ENCODE measurements around the gene KRT81. TPM values are rescaled to one million over a fixed set of nuclear protein-coding genes. Genes with fewer than 3 reads are reported as not detected.

The KRT81 gene
- polyA plus RNA-seq, 1 donor from 2014 or later: not detected

DNA sequence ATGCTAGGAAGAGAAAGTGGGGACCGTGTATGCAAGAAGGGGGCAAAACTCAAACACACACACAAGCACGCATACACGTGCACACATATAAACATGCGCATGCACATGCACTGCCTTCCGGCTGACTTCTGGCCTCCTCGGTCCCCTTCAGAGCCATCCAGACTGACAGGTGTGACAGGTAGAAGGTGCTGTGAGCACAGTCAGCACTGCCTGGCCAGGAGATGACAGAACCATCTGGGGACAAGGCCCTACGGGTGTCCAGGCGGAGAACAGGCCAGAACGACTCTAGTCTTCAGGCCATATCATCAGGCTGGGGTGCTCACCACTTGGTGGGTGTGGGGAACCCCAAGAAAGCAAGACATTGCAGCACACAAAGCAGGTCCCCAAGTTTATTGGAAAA is 22.6 kb upstream of the KRT81 start:
- H3K27me3 ChIP-seq (ENCODE audit: insufficient read depth, low read depth, low read length): peaks cover 13% of the 10 kb centered on the region
- no peak overlapping the region for H3K4me2 ChIP-seq (ENCODE audit: low read length)
- no peaks in the 10 kb centered on the region for H3F3A ChIP-seq (ENCODE audit: insufficient read depth, low read length, poor library complexity, severe bottlenecking)
- H3K36me3 ChIP-seq (ENCODE audit: insufficient read depth, low read length): no peaks in the 10 kb centered on the region
- H3K4me3 ChIP-seq (ENCODE audit: low read length): no peak overlapping the region
- no peak overlapping the region for H3K9ac ChIP-seq (ENCODE audit: low read length)
- no peak overlapping the region for H3K27ac ChIP-seq (ENCODE audit: low read length)
- no peaks in the 10 kb centered on the region for H3K79me2 ChIP-seq (replicated peaks; ENCODE audit: insufficient read depth, low read length)
- no peak overlapping the region for H2AFZ ChIP-seq (ENCODE audit: low read depth, low read length)
- no peaks in the 10 kb centered on the region for H4K20me1 ChIP-seq (ENCODE audit: insufficient read depth)
- no peaks in the 10 kb centered on the region for H3K9me2 ChIP-seq (ENCODE audit: insufficient read depth, low read length)
- TF ChIP-seq, protein P1, sequence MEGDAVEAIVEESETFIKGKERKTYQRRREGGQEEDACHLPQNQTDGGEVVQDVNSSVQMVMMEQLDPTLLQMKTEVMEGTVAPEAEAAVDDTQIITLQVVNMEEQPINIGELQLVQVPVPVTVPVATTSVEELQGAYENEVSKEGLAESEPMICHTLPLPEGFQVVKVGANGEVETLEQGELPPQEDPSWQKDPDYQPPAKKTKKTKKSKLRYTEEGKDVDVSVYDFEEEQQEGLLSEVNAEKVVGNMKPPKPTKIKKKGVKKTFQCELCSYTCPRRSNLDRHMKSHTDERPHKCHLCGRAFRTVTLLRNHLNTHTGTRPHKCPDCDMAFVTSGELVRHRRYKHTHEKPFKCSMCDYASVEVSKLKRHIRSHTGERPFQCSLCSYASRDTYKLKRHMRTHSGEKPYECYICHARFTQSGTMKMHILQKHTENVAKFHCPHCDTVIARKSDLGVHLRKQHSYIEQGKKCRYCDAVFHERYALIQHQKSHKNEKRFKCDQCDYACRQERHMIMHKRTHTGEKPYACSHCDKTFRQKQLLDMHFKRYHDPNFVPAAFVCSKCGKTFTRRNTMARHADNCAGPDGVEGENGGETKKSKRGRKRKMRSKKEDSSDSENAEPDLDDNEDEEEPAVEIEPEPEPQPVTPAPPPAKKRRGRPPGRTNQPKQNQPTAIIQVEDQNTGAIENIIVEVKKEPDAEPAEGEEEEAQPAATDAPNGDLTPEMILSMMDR (IDR thresholded peaks at IDR 0.05; ENCODE audit: poor library complexity, severe bottlenecking): no peak
- TF ChIP-seq MXI1 (conservative IDR thresholded peaks at IDR 0.05; ENCODE audit: poor library complexity, severe bottlenecking): no peak
- TF ChIP-seq, protein P2, sequence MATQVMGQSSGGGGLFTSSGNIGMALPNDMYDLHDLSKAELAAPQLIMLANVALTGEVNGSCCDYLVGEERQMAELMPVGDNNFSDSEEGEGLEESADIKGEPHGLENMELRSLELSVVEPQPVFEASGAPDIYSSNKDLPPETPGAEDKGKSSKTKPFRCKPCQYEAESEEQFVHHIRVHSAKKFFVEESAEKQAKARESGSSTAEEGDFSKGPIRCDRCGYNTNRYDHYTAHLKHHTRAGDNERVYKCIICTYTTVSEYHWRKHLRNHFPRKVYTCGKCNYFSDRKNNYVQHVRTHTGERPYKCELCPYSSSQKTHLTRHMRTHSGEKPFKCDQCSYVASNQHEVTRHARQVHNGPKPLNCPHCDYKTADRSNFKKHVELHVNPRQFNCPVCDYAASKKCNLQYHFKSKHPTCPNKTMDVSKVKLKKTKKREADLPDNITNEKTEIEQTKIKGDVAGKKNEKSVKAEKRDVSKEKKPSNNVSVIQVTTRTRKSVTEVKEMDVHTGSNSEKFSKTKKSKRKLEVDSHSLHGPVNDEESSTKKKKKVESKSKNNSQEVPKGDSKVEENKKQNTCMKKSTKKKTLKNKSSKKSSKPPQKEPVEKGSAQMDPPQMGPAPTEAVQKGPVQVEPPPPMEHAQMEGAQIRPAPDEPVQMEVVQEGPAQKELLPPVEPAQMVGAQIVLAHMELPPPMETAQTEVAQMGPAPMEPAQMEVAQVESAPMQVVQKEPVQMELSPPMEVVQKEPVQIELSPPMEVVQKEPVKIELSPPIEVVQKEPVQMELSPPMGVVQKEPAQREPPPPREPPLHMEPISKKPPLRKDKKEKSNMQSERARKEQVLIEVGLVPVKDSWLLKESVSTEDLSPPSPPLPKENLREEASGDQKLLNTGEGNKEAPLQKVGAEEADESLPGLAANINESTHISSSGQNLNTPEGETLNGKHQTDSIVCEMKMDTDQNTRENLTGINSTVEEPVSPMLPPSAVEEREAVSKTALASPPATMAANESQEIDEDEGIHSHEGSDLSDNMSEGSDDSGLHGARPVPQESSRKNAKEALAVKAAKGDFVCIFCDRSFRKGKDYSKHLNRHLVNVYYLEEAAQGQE (IDR thresholded peaks at IDR 0.05; ENCODE audit: borderline replicate concordance): no peak
- no peak for TF ChIP-seq RAD21 (conservative IDR thresholded peaks at IDR 0.05)
- TF ChIP-seq EZH2 (IDR thresholded peaks at IDR 0.05; ENCODE audit: borderline replicate concordance, insufficient read depth, low read length, poor library complexity, severe bottlenecking): no peak
- TF ChIP-seq POLR2AphosphoS5 (IDR thresholded peaks at IDR 0.05): no peak
- TF ChIP-seq SMC3 (conservative IDR thresholded peaks at IDR 0.05; ENCODE audit: poor library complexity): no peak
- TF ChIP-seq EP300 (conservative IDR thresholded peaks at IDR 0.05; ENCODE audit: poor library complexity, severe bottlenecking): no peak
- no peak for TF ChIP-seq TAF1 (IDR thresholded peaks at IDR 0.05; ENCODE audit: low read depth)
- no peaks in the 10 kb centered on the region for H3K9me3 ChIP-seq (ENCODE audit: low read length)

DNA sequence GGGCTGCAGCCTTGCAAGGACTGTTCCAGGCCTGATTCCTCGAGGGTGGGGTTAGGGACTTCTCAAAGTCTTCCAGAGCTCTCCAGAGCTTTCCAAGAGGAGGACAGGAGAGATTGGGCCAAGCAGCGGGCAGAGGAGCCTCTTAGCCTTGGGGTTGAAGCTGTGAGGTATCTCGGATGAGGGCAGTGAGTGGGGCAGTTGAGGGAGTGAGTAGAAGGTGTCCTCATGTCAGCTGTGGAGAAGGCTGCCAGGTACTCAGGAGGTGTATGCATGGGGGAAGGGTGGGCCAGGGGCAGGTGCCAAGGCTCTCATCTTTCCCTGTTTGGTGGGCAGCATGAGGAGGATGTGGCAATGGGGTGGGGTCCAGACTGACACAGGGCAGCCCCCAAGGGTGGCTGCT is 22.1 kb upstream of the KRT81 start:
- Histone ChIP-seq H2AFZ (ENCODE audit: low read depth, low read length) (no peak overlapping the region), H3K9me3 (ENCODE audit: low read length) (no peaks in the 10 kb centered on the region), H4K20me1 (ENCODE audit: insufficient read depth) (no peaks in the 10 kb centered on the region), H3K36me3 (ENCODE audit: insufficient read depth, low read length) (no peaks in the 10 kb centered on the region), H3K27me3 (ENCODE audit: insufficient read depth, low read depth, low read length) (peaks cover 17% of the 10 kb centered on the region), H3K4me2 (ENCODE audit: low read length) (no peak overlapping the region), H3K27ac (ENCODE audit: low read length) (no peak overlapping the region), H3K9ac (ENCODE audit: low read length) (no peak overlapping the region), H3K4me3 (ENCODE audit: low read length) (no peak overlapping the region), H3K79me2 (replicated peaks; ENCODE audit: insufficient read depth, low read length) (no peaks in the 10 kb centered on the region), H3F3A (ENCODE audit: insufficient read depth, low read length, poor library complexity, severe bottlenecking) (no peaks in the 10 kb centered on the region), H3K9me2 (ENCODE audit: insufficient read depth, low read length) (no peaks in the 10 kb centered on the region)
- no peak for TF ChIP-seq TAF1 (IDR thresholded peaks at IDR 0.05; ENCODE audit: low read depth)

DNA sequence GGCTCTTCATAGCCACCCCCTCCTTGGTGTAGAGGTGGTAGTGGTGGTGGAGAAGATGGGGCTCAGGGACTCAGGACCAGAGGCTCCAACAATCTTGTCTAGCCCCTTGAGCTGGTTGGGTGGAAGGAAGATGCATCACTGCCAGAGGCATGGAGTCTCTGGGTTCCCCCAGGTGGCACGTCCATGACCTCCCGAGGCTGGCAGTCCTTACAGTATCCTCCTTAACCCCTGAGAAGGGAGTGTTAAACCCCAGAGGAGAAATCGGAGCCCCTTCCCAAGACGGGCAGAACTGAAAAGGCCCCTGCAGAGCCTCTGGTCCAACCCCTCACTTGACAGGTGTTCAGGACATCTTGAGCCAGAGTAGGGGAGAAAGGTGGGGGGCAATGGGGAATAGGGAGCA is 20.8 kb upstream of the KRT81 start:
- Histone ChIP-seq H3K9me3 (ENCODE audit: low read length) (no peaks in the 10 kb centered on the region), H3K9me2 (ENCODE audit: insufficient read depth, low read length) (no peaks in the 10 kb centered on the region), H3F3A (ENCODE audit: insufficient read depth, low read length, poor library complexity, severe bottlenecking) (no peaks in the 10 kb centered on the region), H2AFZ (ENCODE audit: low read depth, low read length) (no peak overlapping the region), H3K27ac (ENCODE audit: low read length) (no peak overlapping the region), H3K9ac (ENCODE audit: low read length) (no peak overlapping the region), H3K79me2 (replicated peaks; ENCODE audit: insufficient read depth, low read length) (no peaks in the 10 kb centered on the region), H3K4me2 (ENCODE audit: low read length) (no peak overlapping the region), H3K4me3 (ENCODE audit: low read length) (no peak overlapping the region), H4K20me1 (ENCODE audit: insufficient read depth) (no peaks in the 10 kb centered on the region), H3K27me3 (ENCODE audit: insufficient read depth, low read depth, low read length) (peaks cover 30% of the 10 kb centered on the region), H3K36me3 (ENCODE audit: insufficient read depth, low read length) (no peaks in the 10 kb centered on the region)
- TF ChIP-seq, protein P1 (IDR thresholded peaks at IDR 0.05; ENCODE audit: poor library complexity, severe bottlenecking): no peak
- TF ChIP-seq POLR2AphosphoS5 (IDR thresholded peaks at IDR 0.05): no peak
- no peak for TF ChIP-seq EZH2 (IDR thresholded peaks at IDR 0.05; ENCODE audit: borderline replicate concordance, insufficient read depth, low read length, poor library complexity, severe bottlenecking)
